Adrenal gland (tissue), 12 donors: Measurements from ENCODE around the gene CNN3. TPM values are rescaled to one million over a fixed set of nuclear protein-coding genes. Genes with fewer than 3 reads are reported as not detected.

ENCODE experiments used
- DNase-seq, 7 donors: peaks; one replicate each; pipeline ENCODE4 v3.0.0-alpha.2; 2019 to 2020
- H3K27ac ChIP-seq, 5 donors: fragments of 200-600 bp; sonication (generic) in 4 of 5; 1 replicate in 3 of 5; 2 replicates in 2 of 5; pipeline versions ENCODE4 v1.5.1 to v1.8.0; 2016 to 2020; ENCODE audit warnings: mild to moderate bottlenecking in 1 of 5
- H3K27me3 ChIP-seq: fragments of 200-600 bp; 2 replicates; pipeline ENCODE4 v1.8.0; 2021
- H3K36me3 ChIP-seq, 2 donors: fragments of 200-600 bp; replicated peaks in 1 of 2; 1 replicate in 1 of 2; 2 replicates in 1 of 2; pipeline versions ENCODE4 v1.5.1 to v1.8.0; 2018 to 2022
- H3K4me1 ChIP-seq, 2 donors: fragments of 200-600 bp; replicated peaks in 1 of 2; 1 replicate in 1 of 2; 2 replicates in 1 of 2; pipeline versions ENCODE4 v1.5.1 to v1.8.0; 2018 to 2021
- H3K4me3 ChIP-seq, 4 donors: fragments of 200-600 bp; sonication (generic) in 3 of 4; one replicate each; pipeline ENCODE4 v1.5.1; 2016 to 2018
- H3K9me3 ChIP-seq, 3 donors: fragments of 200-600 bp; sonication (generic) in 1 of 3; replicated peaks in 1 of 3; 1 replicate in 2 of 3; 2 replicates in 1 of 3; pipeline versions ENCODE4 v1.5.1 to v1.8.0; 2016 to 2021
- CTCF ChIP-seq, 6 experiments: fragments of 450-650 bp in 4 of 6; fragments of 200-600 bp in 2 of 6; sonication (generic) in 1 of 6; IDR thresholded peaks; 1 replicate in 5 of 6; 2 replicates in 1 of 6; pipeline versions ENCODE4 v1.5.1 to v1.8.0; 2016 to 2021; ENCODE audit warnings: antibody characterized with exemption in 6 of 6, mild to moderate bottlenecking in 2 of 6, moderate library complexity in 1 of 6
- POLR2A ChIP-seq, 2 donors: fragments of 450-650 bp; IDR thresholded peaks; one replicate each; pipeline ENCODE4 v1.6.1; 2017; ENCODE audit warnings: antibody characterized with exemption in 2 of 2, mild to moderate bottlenecking in 2 of 2, moderate library complexity in 1 of 2
- WGBS, 4 donors: extraction: QIAGEN DNeasy Blood & Tissue Kit in 2 of 4; methylation state at CpG; one replicate each; pipeline versions ENCODE4 v1.1.5 to v1.1.7; 2013 to 2017; 5-methylcytosine and 5-hydroxymethylcytosine counted together
- intact Hi-C, 2 donors: fragments of 100-400 bp; cut with DNase I; formaldehyde crosslinking; loops; one replicate each; pipeline versions ENCODE4 v1.14.1 to v1.15.0; 2022 to 2023
- polyA plus RNA-seq, 3 donors: library from polyadenylated mRNA; stranded (reverse); fragments of 200-250 nt in 2 of 3; fragments of 350-450 nt in 1 of 3; fragmentation: Illumina TruSeq in 1 of 3; extraction: RNeasy Lipid Tissue Mini Kit (QIAGEN cat#74804) in 1 of 3; gene quantifications; one replicate each; pipeline ENCODE4 v1.2.3, GENCODE V29; 2013 to 2014
- total RNA-seq, 9 donors: library from RNA; depleted of rRNA in 4 of 9; stranded (reverse); fragments of >200 nt in 4 of 9; fragments of 120-200 nt in 1 of 9; fragmentation: NEBNext Ultra II Directional in 1 of 9; extraction: Animal tissue kit (Norgen Biotek cat#: 25700) in 1 of 9; gene quantifications; one replicate each; pipeline versions ENCODE4 v1.1.0 to v1.2.4, GENCODE V29; 2013 to 2023
- donor health status: healthy with polysubstance abuse.
- donor health status: Bipolar disorder and iron deficiency.
- donor health status: DM: yes; HTN: yes; CAD: no.
- donor health status: DM: no; HTN: no; CAD: no.
- donor health status: DM: no; HTN: no; CAD: no.
- donor health status: DM: yes; HTN: yes; CAD: no.

CNN3 gene
- total and polyA plus RNA-seq, 12 donors = 97.3 to 766 (median 412) TPM

- TF ChIP-seq POLR2A (IDR thresholded peaks at IDR 0.05) (no peak), CTCF (IDR thresholded peaks at IDR 0.05) (no peak)
- Histone ChIP-seq H3K4me3 (no peak overlapping the region), H3K36me3 (no peaks in the 10 kb centered on the region), H3K27me3 (no peaks in the 10 kb centered on the region), H3K9me3 (no peaks in the 10 kb centered on the region), H3K27ac (no peak overlapping the region), H3K4me1 (peaks cover 0 to 7% of the 10 kb centered on the region in 2 donors)
- no peak for DNase-seq
- intact Hi-C loops = no loop called here
- WGBS, 4 donors = 56 to 65% (median 61%) methylated on average over 4 of the region's 4 CpGs
These were observed 54.0 kb downstream of the CNN3 start for GRCh38 chr1:94872771-94873495.

GRCh38 chr1:94871031-94871430 lies 55.9 kb downstream of the CNN3 start:
- 86 to 100% (median 93%) methylated on average over 2 of the region's 2 CpGs for WGBS, 4 donors
- TF ChIP-seq CTCF (IDR thresholded peaks at IDR 0.05) (no peak), POLR2A (IDR thresholded peaks at IDR 0.05) (no peak)
- DNase-seq = no peak
- Histone ChIP-seq H3K4me3 (no peak overlapping the region), H3K36me3 (no peaks in the 10 kb centered on the region), H3K27me3 (no peaks in the 10 kb centered on the region), H3K4me1 (peaks cover 10 to 25% of the 10 kb centered on the region in 2 donors), H3K27ac (no peak overlapping the region), H3K9me3 (no peaks in the 10 kb centered on the region)
- intact Hi-C loops = no loop called here

GRCh38 chr1:94866164-94866807 lies 60.6 kb downstream of the CNN3 start:
- Histone ChIP-seq H3K27ac (peak overlapping the region; percentile 73 to 92 (median 87)), H3K4me3 (no peak overlapping the region), H3K27me3 (no peaks in the 10 kb centered on the region), H3K4me1 (peaks cover 46 to 65% of the 10 kb centered on the region in 2 donors), H3K9me3 (no peaks in the 10 kb centered on the region), H3K36me3 (no peaks in the 10 kb centered on the region)
- 39 to 43% (median 41%) methylated on average over 4 of the region's 4 CpGs for WGBS, 4 donors
- TF ChIP-seq POLR2A (IDR thresholded peaks at IDR 0.05) (no peak), CTCF (IDR thresholded peaks at IDR 0.05) (no peak)
- intact Hi-C loops = no loop called here
- peak in 5 of 7 donors; percentile 46 to 71 (median 49) for DNase-seq

GRCh38 chr1:94865360-94865759 lies 61.5 kb downstream of the CNN3 start:
- Histone ChIP-seq H3K4me3 (no peak overlapping the region), H3K36me3 (no peaks in the 10 kb centered on the region), H3K27me3 (no peaks in the 10 kb centered on the region), H3K9me3 (no peaks in the 10 kb centered on the region), H3K27ac (peak overlapping the region; percentile 73 to 92 (median 87)), H3K4me1 (peaks cover 46 to 74% of the 10 kb centered on the region in 2 donors)
- TF ChIP-seq CTCF (IDR thresholded peaks at IDR 0.05) (no peak), POLR2A (IDR thresholded peaks at IDR 0.05) (no peak)
- peak in 1 of 7 donors; percentile 26 for DNase-seq
- 51 to 64% (median 60%) methylated on average over 4 of the region's 4 CpGs for WGBS, 4 donors
- intact Hi-C loops = no loop called here
